ENCODE measurements around the gene CDO1. TPM values are rescaled to one million over a fixed set of nuclear protein-coding genes. Genes with fewer than 3 reads are reported as not detected.

The CDO1 gene
- total and polyA plus RNA-seq, 9 of the 15 experiments (the other 6 are each of a cell fraction or from before 2014, with no cell fraction given), result 0.16 to 0.22 TPM; not detected in 7

DNA sequence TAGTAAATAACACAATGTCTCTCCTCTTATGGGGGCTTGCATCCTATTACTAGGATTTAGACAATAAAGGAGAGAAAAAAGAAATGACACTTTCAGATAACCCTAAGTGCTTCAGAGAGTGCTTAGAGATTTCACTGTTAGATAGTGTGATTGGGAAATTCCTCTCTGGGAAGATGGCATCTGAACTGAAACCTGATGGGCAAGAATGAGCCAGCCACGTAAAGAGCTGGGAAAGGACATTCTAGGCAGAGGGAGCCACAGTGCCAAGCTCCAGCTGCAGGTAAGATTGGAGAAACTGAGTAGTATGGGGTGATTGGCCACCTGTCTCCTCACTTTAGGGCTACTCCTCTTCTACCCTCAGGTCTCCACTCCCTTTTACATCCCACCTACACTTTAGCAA lies 14.5 kb downstream of the CDO1 start (continued):
- TF ChIP-seq, protein P1, sequence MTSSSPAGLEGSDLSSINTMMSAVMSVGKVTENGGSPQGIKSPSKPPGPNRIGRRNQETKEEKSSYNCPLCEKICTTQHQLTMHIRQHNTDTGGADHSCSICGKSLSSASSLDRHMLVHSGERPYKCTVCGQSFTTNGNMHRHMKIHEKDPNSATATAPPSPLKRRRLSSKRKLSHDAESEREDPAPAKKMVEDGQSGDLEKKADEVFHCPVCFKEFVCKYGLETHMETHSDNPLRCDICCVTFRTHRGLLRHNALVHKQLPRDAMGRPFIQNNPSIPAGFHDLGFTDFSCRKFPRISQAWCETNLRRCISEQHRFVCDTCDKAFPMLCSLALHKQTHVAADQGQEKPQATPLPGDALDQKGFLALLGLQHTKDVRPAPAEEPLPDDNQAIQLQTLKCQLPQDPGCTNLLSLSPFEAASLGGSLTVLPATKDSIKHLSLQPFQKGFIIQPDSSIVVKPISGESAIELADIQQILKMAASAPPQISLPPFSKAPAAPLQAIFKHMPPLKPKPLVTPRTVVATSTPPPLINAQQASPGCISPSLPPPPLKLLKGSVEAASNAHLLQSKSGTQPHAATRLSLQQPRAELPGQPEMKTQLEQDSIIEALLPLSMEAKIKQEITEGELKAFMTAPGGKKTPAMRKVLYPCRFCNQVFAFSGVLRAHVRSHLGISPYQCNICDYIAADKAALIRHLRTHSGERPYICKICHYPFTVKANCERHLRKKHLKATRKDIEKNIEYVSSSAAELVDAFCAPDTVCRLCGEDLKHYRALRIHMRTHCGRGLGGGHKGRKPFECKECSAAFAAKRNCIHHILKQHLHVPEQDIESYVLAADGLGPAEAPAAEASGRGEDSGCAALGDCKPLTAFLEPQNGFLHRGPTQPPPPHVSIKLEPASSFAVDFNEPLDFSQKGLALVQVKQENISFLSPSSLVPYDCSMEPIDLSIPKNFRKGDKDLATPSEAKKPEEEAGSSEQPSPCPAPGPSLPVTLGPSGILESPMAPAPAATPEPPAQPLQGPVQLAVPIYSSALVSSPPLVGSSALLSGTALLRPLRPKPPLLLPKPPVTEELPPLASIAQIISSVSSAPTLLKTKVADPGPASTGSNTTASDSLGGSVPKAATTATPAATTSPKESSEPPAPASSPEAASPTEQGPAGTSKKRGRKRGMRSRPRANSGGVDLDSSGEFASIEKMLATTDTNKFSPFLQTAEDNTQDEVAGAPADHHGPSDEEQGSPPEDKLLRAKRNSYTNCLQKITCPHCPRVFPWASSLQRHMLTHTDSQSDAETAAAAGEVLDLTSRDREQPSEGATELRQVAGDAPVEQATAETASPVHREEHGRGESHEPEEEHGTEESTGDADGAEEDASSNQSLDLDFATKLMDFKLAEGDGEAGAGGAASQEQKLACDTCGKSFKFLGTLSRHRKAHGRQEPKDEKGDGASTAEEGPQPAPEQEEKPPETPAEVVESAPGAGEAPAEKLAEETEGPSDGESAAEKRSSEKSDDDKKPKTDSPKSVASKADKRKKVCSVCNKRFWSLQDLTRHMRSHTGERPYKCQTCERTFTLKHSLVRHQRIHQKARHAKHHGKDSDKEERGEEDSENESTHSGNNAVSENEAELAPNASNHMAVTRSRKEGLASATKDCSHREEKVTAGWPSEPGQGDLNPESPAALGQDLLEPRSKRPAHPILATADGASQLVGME (CRISPR knock-in tag; IDR thresholded peaks at IDR 0.05), result no peak
- TF ChIP-seq, protein P2, sequence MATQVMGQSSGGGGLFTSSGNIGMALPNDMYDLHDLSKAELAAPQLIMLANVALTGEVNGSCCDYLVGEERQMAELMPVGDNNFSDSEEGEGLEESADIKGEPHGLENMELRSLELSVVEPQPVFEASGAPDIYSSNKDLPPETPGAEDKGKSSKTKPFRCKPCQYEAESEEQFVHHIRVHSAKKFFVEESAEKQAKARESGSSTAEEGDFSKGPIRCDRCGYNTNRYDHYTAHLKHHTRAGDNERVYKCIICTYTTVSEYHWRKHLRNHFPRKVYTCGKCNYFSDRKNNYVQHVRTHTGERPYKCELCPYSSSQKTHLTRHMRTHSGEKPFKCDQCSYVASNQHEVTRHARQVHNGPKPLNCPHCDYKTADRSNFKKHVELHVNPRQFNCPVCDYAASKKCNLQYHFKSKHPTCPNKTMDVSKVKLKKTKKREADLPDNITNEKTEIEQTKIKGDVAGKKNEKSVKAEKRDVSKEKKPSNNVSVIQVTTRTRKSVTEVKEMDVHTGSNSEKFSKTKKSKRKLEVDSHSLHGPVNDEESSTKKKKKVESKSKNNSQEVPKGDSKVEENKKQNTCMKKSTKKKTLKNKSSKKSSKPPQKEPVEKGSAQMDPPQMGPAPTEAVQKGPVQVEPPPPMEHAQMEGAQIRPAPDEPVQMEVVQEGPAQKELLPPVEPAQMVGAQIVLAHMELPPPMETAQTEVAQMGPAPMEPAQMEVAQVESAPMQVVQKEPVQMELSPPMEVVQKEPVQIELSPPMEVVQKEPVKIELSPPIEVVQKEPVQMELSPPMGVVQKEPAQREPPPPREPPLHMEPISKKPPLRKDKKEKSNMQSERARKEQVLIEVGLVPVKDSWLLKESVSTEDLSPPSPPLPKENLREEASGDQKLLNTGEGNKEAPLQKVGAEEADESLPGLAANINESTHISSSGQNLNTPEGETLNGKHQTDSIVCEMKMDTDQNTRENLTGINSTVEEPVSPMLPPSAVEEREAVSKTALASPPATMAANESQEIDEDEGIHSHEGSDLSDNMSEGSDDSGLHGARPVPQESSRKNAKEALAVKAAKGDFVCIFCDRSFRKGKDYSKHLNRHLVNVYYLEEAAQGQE (IDR thresholded peaks at IDR 0.05; ENCODE audit: borderline replicate concordance), result no peak
- TF ChIP-seq, protein P2 (CRISPR knock-in tag; IDR thresholded peaks at IDR 0.05; ENCODE audit: low read depth), result no peak
- no peak for TF ChIP-seq RNF2 (IDR thresholded peaks at IDR 0.05)
- no peak for TF ChIP-seq ZNF668 (CRISPR knock-in tag; IDR thresholded peaks at IDR 0.05)
- TF ChIP-seq, protein P3, sequence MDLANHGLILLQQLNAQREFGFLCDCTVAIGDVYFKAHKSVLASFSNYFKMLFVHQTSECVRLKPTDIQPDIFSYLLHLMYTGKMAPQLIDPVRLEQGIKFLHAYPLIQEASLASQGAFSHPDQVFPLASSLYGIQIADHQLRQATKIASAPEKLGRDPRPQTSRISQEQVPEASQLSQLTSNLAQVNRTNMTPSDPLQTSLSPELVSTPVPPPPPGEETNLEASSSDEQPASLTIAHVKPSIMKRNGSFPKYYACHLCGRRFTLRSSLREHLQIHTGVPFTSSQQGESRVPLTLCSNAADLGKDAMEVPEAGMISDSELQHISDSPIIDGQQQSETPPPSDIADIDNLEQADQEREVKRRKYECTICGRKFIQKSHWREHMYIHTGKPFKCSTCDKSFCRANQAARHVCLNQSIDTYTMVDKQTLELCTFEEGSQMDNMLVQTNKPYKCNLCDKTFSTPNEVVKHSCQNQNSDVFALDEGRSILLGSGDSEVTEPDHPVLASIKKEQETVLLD (IDR thresholded peaks at IDR 0.05), result no peak
- TF ChIP-seq ZSCAN32 (CRISPR knock-in tag; IDR thresholded peaks at IDR 0.05), result no peak
- no peak for TF ChIP-seq SNIP1 (IDR thresholded peaks at IDR 0.05; ENCODE audit: low read depth)
- TF ChIP-seq ZNF253 (CRISPR knock-in tag; conservative IDR thresholded peaks at IDR 0.05), result no peak
- no peak for TF ChIP-seq HCFC1 (IDR thresholded peaks at IDR 0.05; ENCODE audit: low read depth, low read length)
- TF ChIP-seq SAFB (IDR thresholded peaks at IDR 0.05; ENCODE audit: borderline replicate concordance, low read depth, low read length), result no peak
- TF ChIP-seq TCF7L2 (IDR thresholded peaks at IDR 0.05; ENCODE audit: low read depth, low read length), result no peak
- TF ChIP-seq RBM34 (IDR thresholded peaks at IDR 0.05; ENCODE audit: borderline replicate concordance, insufficient read depth, low read length), result no peak
